Esophagus squamous epithelium (tissue), 5 donors: ENCODE measurements around the gene DVL1. TPM values are rescaled to one million over a fixed set of nuclear protein-coding genes. Genes with fewer than 3 reads are reported as not detected.
A peak's percentile ranks its signal among the peaks of the same experiment; 100 is the strongest.

Experiments
- DNase-seq: peaks from one replicate; lab custom pipeline; 2025; lab: John Stamatoyannopoulos, UW
- H3K27ac ChIP-seq, 4 donors: fragments of 200-600 bp; sonication (generic); one replicate each; pipeline ENCODE4 v1.5.1; 2016 to 2019; ENCODE audit warnings: mild to moderate bottlenecking in 1 of 4
- H3K27me3 ChIP-seq, 4 donors: fragments of 200-600 bp; sonication (generic); 1 replicate in 3 of 4; 2 replicates in 1 of 4; pipeline versions ENCODE4 v1.5.1 to v1.6.0; 2017 to 2021; ENCODE audit warnings: antibody characterized with exemption in 1 of 4
- H3K36me3 ChIP-seq, 3 donors: fragments of 200-600 bp; sonication (generic); one replicate each; pipeline ENCODE4 v1.5.1; 2016 to 2019
- H3K4me1 ChIP-seq, 3 donors: fragments of 200-600 bp; sonication (generic); one replicate each; pipeline ENCODE4 v1.5.1; 2017 to 2019
- H3K4me3 ChIP-seq, 4 donors: fragments of 200-600 bp; sonication (generic); 1 replicate in 3 of 4; 2 replicates in 1 of 4; pipeline ENCODE4 v1.5.1; 2016 to 2019; ENCODE audit warnings: mild to moderate bottlenecking in 2 of 4, moderate library complexity in 1 of 4
- H3K9me3 ChIP-seq, 3 donors: fragments of 200-600 bp; sonication (generic); one replicate each; pipeline ENCODE4 v1.5.1; 2016 to 2019
- CTCF ChIP-seq, 6 experiments: fragments of 450-650 bp in 4 of 6; fragments of 200-600 bp in 2 of 6; sonication (generic) in 2 of 6; IDR thresholded peaks; one replicate each; pipeline ENCODE4 v1.5.1; 2016 to 2019; ENCODE audit warnings: antibody characterized with exemption in 6 of 6, mild to moderate bottlenecking in 4 of 6, moderate library complexity in 4 of 6
- POLR2A ChIP-seq, 4 donors: fragments of 450-650 bp; IDR thresholded peaks; one replicate each; pipeline ENCODE4 v1.6.1; 2017; ENCODE audit warnings: antibody characterized with exemption in 4 of 4, mild to moderate bottlenecking in 4 of 4, moderate library complexity in 3 of 4
- WGBS, 2 donors: methylation state at CpG; one replicate each; pipeline ENCODE4 v1.1.5; 2018; 5-methylcytosine and 5-hydroxymethylcytosine counted together
- intact Hi-C: fragments of 100-400 bp; cut with DNase I; formaldehyde crosslinking; loops from one replicate; pipeline ENCODE4 v1.15.0; 2022
- total RNA-seq, 4 donors: library from RNA; depleted of rRNA; stranded (reverse); fragments of >200 nt; gene quantifications; one replicate each; pipeline ENCODE4 v1.1.0, GENCODE V29; 2016
- donor health status: DM: yes; HTN: yes; CAD: no.

The DVL1 gene
- total RNA-seq, 4 donors from 2014 or later: 63.5 to 111 (median 88.0) TPM

DNA sequence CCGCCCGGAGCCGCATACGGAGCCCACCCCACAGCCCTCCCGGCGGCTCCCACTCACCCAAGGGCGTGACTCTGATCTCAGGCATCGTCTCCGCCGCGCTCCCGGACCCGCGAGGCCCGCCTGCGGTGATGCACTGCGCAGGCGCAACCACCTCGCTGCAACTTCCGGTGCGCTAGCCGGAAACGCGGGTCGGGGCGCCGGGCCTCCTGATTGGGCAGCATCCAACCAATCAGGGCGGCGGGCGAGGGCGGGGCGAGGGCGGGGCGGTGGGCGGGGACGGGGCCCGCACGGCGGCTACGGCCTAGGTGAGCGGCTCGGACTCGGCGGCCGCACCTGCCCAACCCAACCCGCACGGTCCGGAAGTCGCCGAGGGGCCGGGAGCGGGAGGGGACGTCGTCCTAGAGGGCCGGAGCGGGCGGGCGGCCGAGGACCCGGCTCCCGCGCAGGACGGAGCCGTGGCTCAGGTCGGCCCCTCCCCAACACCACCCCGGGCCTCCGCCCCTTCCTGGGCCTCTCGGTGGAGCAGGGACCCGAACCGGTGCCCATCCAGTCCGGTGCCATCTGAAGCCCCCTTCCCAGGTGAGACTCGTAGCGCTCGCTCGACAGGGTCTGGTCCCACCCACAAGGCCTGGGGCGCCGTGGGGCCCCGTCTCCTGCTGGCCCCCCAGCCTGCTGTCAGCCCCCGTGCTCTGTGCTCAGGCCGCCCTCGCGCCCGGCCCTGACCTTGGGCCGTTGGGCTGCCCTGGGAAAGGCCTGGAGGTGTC is 24.5 kb downstream of the DVL1 start, which contains the start of the genes CPTP and INTS11:
Gene CPTP (plus strand): TSS at position 279 of the 764 bp plus-strand sequence. CDS start 2,109 bp downstream, outside the sequence.
Gene INTS11 (minus strand): TSS at position 137 of the 764 bp plus-strand sequence. CDS start 52 bp downstream, at position 85.
- 0% methylated on average over 3 of the region's 84 CpGs; no CpG with 5 or more reads in 1 of the 2 donors for WGBS, 2 donors
- no peaks in the 10 kb centered on the region for H3K9me3 ChIP-seq
- no peak for TF ChIP-seq CTCF (IDR thresholded peaks at IDR 0.05)
- peak in 2 of 4 donors; percentile 68 to 82 for TF ChIP-seq POLR2A (IDR thresholded peaks at IDR 0.05)
- no peaks in the 10 kb centered on the region for H3K27me3 ChIP-seq
- DNase-seq: peak; percentile 61
- peaks cover 15 to 68% (median 44%) of the 10 kb centered on the region in 3 donors for H3K4me1 ChIP-seq
- H3K27ac ChIP-seq: peak within 1 kb of the TSS; percentile 95 to 98 (median 96)
- H3K36me3 ChIP-seq: peaks cover 13 to 62% (median 19%) of the 10 kb centered on the region in 3 donors
- H3K4me3 ChIP-seq: peak within 1 kb of the TSS; percentile 81 to 100 (median 92)
- intact Hi-C loops: no loop called here

- no CpG with 5 or more reads among the region's 41 CpGs for WGBS, 2 donors
- peaks cover 16 to 74% (median 44%) of the 10 kb centered on the region in 3 donors for H3K4me1 ChIP-seq
- no peak for TF ChIP-seq CTCF (IDR thresholded peaks at IDR 0.05)
- no peak for TF ChIP-seq POLR2A (IDR thresholded peaks at IDR 0.05)
- intact Hi-C loops: no loop called here
- H3K27me3 ChIP-seq: no peaks in the 10 kb centered on the region
- peak overlapping the region; percentile 95 to 98 (median 96) for H3K27ac ChIP-seq
- H3K36me3 ChIP-seq: peaks cover 14 to 68% (median 22%) of the 10 kb centered on the region in 3 donors
- H3K4me3 ChIP-seq: peak overlapping the region; percentile 81 to 100 (median 92)
- DNase-seq: no peak
- H3K9me3 ChIP-seq: no peaks in the 10 kb centered on the region
Measured at GRCh38 chr1:1324084-1324523, 25.1 kb downstream of the DVL1 start.

GRCh38 chr1:1322952-1323351 is 26.3 kb downstream of the DVL1 start:
- Histone ChIP-seq H3K4me3 (peak overlapping the region in 1 of 4 donors; percentile 100), H3K27ac (no peak overlapping the region), H3K9me3 (no peaks in the 10 kb centered on the region), H3K4me1 (peaks cover 25 to 86% (median 56%) of the 10 kb centered on the region in 3 donors), H3K27me3 (no peaks in the 10 kb centered on the region), H3K36me3 (peaks cover 14 to 62% (median 18%) of the 10 kb centered on the region in 3 donors)
- TF ChIP-seq CTCF (IDR thresholded peaks at IDR 0.05): no peak
- intact Hi-C loops: no loop called here
- no peak for DNase-seq
- WGBS, 2 donors: 79 to 83% methylated on average over 3 to 9 of the region's 10 CpGs

GRCh38 chr1:1322418-1322817 is 26.8 kb downstream of the DVL1 start:
- DNase-seq: no peak
- no peaks in the 10 kb centered on the region for H3K27me3 ChIP-seq
- intact Hi-C loops: no loop called here
- no peak overlapping the region for H3K4me3 ChIP-seq
- TF ChIP-seq POLR2A (IDR thresholded peaks at IDR 0.05): no peak
- no peak for TF ChIP-seq CTCF (IDR thresholded peaks at IDR 0.05)
- no peak overlapping the region for H3K27ac ChIP-seq
- no peaks in the 10 kb centered on the region for H3K9me3 ChIP-seq
- peaks cover 9 to 58% (median 13%) of the 10 kb centered on the region in 3 donors for H3K36me3 ChIP-seq
- 64 to 75% methylated on average over 3 to 10 of the region's 14 CpGs for WGBS, 2 donors
- peaks cover 30 to 91% (median 61%) of the 10 kb centered on the region in 3 donors for H3K4me1 ChIP-seq

DNA sequence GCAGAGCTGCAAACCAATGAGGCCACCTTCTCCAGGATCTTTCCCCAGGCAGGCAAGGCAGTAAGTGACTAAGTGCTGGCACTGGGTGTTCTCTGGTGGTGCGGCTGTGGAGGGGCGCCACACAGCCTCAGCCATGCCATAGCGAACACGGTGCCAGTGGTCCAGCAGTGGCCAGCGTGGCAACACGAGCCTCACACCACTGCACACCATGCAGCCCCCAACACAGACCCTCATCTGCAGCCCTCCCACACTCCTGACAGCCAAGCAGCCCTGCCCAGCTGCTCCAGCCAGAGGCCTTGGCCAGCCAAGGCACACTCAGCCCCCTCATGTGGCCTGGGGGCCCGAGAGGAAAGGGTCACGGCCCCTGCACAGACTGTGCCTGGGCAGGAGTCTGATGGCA is 27.7 kb downstream of the DVL1 start:
- TF ChIP-seq CTCF (IDR thresholded peaks at IDR 0.05) (no peak), POLR2A (IDR thresholded peaks at IDR 0.05) (no peak)
- H3K27ac ChIP-seq: peak overlapping the region in 1 of 4 donors; percentile 22
- WGBS, 2 donors: 80% methylated on average over 1 of the region's 8 CpGs; no CpG with 5 or more reads in 1 of the 2 donors
- H3K4me1 ChIP-seq: peaks cover 30 to 91% (median 59%) of the 10 kb centered on the region in 3 donors
- peaks cover 5 to 58% (median 10%) of the 10 kb centered on the region in 3 donors for H3K36me3 ChIP-seq
- H3K27me3 ChIP-seq: no peaks in the 10 kb centered on the region
- H3K9me3 ChIP-seq: no peaks in the 10 kb centered on the region
- intact Hi-C loops: no loop called here
- no peak overlapping the region for H3K4me3 ChIP-seq
- DNase-seq: no peak
